CD4-positive, alpha-beta T cell treated with Interleukin-6 at 100 ng/mL for 8 hours (primary cell): Measurements from ENCODE around the gene DTL.

ENCODE experiments used
- DNase-seq: peaks from one replicate; pipeline ENCODE4 v3.0.0-alpha.2; 2020; ENCODE audit warnings: mixed read lengths, low spot score

The DTL gene

GRCh38 chr1:212129781-212130180 is 94.2 kb downstream of the DTL start:
- no peak for DNase-seq

- DNase-seq = no peak
Observed at GRCh38 chr1:212132025-212132424, 96.5 kb downstream of the DTL start.

DNA sequence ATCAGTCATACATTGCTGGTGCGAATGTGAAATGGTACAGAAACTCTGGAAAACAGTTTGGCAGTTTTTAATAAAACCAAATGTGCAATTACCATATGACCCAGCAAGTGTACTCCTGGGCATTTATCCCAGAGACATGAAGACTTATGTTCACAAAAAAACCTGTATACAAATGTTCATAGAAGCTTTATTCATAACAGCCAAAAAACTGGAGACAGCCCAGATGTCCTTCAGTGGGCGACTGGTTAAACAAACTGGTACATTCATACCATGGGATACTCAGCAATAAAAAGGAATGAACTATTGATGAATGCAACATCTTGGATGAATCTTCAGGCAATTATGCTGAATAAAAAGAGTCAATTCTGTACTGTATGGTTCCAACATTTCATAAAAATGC is 97.8 kb downstream of the DTL start:
- DNase-seq = no peak

- no peak for DNase-seq
Observed at GRCh38 chr1:212135166-212135565, 99.6 kb downstream of the DTL start.

- no peak for DNase-seq
Observed at GRCh38 chr1:212137854-212138253, 102.3 kb downstream of the DTL start.

DNA sequence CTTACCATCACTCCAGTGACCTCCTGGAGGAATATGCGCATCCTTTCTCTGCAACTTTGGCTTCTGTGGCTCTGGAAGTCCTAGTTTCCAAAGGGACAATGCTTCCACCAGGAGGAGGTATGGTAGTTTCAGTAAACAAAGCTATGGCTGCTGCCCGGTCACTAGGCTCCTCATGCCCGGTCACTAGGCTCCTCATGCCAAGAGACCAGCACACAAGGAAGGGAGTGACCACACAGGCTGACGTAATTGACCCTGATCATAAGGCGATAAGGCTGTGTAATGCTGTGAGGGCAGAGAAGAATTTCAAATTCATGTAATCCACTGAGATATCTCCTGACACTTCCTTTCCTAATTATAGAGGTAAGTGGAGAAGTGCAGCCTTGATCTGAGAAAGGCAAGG is 102.9 kb downstream of the DTL start:
- no peak for DNase-seq

DNA sequence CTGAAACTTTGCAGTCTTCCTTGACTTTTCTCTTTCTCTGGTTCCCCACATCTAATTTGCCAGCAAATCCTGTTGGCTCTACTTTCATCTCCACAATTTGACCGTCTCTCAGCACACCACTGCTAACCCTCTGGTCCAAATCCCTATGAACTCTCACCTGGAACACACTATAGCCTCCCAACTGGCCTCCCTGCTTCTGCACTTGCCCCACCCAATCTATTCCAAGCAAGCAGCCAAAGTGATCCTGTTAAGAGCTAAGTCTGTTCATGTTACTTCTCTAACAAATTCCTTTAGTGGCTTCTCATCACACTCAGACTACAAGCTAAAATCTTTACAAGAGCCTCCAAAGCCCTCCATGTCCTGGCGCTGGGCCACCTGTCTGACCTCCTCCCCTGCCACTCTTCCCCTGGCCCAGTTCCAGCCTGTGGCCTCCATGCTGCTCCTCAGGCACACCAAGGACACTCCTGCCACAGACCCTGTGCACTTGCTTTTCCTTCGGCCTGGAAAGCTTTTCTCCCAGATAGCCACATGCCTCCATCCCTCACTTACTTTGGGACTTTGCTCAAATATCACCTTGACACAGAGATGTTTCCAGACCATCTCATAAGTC is 104.1 kb downstream of the DTL start:
- DNase-seq = no peak

DNA sequence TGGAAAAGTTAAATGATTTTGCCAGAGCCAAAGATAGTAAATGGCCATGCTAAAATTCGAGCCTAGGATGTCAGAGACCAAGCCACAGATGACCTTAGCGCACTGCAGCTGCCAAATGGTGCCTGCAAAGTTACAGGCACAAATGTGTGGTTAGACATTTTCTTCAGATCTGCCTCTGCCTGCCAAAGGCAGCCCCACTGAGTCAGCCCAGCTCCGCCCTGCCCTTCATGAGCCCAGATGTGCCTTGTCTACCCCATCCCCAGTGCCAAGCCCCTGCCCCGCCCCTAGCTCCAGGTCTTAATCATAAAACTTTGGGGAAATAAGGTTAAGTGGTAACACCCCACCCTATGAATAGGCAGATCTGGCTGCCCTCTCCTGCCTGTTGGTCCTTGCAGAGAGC is 105.9 kb downstream of the DTL start:
- no peak for DNase-seq

GRCh38 chr1:212142883-212143530 is 107.5 kb downstream of the DTL start:
- no peak for DNase-seq

GRCh38 chr1:212147581-212148033 is 112.1 kb downstream of the DTL start:
- DNase-seq = no peak

- no peak for DNase-seq
Observed at GRCh38 chr1:212149566-212149965, 114.0 kb downstream of the DTL start.

DNA sequence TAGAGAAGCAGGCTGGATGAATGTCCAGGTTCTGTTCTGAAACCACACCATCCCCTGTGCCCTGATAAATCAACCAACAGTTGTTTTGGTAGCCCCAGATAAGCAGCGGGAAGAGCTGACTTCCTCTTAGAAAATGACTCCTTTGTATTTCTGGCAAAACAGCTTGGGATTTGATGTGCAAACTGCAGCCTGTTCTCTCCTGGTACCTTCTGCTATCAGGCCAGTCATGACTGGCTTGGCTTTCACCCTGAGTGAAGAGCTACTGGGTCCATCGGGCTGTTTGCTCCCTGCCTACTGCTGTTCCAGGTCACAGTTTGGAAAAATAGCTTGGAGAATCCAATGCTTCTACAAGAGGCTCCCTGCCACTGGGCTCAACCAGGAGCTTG is 116.8 kb downstream of the DTL start:
- DNase-seq = no peak

GRCh38 chr1:212152869-212153268 is 117.3 kb downstream of the DTL start:
- no peak for DNase-seq

- DNase-seq = no peak
Observed at GRCh38 chr1:212153635-212154034, 118.1 kb downstream of the DTL start.
